ENCODE measurements around the gene CST9. TPM values are rescaled to one million over a fixed set of nuclear protein-coding genes. Genes with fewer than 3 reads are reported as not detected.

Gene CST9
- total and polyA plus RNA-seq, 12 donors, result not detected

DNA sequence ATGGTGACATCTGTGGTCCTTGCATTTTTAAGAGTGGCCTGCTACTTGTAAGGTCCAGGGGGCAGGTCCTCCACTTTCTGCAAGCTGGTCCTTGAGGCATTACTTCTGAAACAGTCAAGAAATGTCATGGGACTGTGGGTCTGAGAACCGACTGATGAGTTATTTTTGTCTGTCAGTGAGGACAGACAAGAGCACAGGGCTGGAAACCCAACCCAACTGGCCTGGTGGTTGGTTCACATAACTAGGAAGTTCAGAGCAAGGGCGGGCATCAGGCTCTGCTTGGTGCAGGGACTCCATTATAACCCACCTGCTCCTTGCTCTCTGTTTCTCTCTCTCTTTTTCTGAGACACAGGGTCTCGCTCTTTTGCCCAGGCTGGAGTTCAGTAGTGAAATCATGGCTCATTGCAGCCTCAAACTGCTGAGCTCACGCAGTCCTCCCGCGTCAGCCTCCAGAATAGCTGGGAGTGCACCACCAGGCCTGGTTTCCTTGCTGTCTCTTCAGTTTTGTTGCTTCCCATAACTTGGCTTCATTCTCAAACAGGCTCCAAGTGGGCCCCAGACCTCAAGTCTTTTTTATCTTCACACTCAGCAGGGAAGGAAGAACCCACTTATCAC is 22.8 kb upstream of the CST9 start:
- DNase-seq, result no peak
- H3K4me1 ChIP-seq (replicated peaks in 1 of 2), result peaks cover 0 to 3% of the 10 kb centered on the region in 2 donors
- no peaks in the 10 kb centered on the region for H3K27me3 ChIP-seq
- intact Hi-C loops (cut with DNase I), result no loop called here
- TF ChIP-seq CTCF (IDR thresholded peaks at IDR 0.05) (no peak), POLR2A (IDR thresholded peaks at IDR 0.05) (no peak)
- H3K4me3 ChIP-seq, result no peak overlapping the region
- H3K36me3 ChIP-seq (replicated peaks in 1 of 2), result peaks cover 0 to 13% of the 10 kb centered on the region in 2 donors
- no peak overlapping the region for H3K27ac ChIP-seq
- H3K9me3 ChIP-seq (replicated peaks in 1 of 3), result no peaks in the 10 kb centered on the region
- 85 to 90% (median 87%) methylated on average over 6 of the region's 6 CpGs for WGBS, 4 donors

- Histone ChIP-seq H3K36me3 (replicated peaks in 1 of 2) (peaks cover 0 to 3% of the 10 kb centered on the region in 2 donors), H3K4me3 (no peak overlapping the region), H3K9me3 (replicated peaks in 1 of 3) (no peaks in the 10 kb centered on the region), H3K27me3 (no peaks in the 10 kb centered on the region), H3K4me1 (replicated peaks in 1 of 2) (peaks cover 8% of the 10 kb centered on the region in 2 donors), H3K27ac (no peak overlapping the region)
- no peak for DNase-seq
- TF ChIP-seq POLR2A (IDR thresholded peaks at IDR 0.05), result no peak
- intact Hi-C loops (cut with DNase I), result no loop called here
- WGBS, 4 donors, result 66 to 85% (median 74%) methylated on average over 3 of the region's 3 CpGs
Observed at GRCh38 chr20:23627501-23627900, 21.8 kb upstream of the CST9 start.

DNA sequence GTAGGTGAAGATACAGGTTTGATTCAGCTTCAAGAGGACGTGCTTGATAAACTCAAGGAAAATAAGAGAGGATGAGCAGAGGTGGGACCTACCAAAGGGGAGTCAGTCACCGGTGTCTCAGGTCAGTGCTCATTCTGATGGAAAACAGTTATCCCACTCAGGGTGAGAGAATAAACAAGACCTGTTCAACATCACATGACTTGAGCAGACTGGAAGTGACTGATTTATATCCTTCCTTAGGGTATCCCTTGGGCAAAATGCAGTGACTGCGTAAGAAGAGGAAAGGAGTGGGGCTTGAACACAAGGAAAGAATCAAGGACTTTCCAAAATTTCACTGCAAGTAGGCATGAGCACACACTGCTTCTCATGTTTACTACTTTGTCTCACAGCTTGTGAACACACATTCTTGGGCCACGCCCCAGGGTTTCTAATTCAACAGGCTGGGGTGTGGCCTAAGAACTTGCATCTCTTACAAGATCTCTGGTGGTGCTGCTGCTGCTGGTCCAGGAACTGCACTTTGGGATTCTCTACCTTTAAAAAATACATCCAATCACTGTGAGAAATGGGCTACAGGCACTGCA is 20.4 kb upstream of the CST9 start:
- no peaks in the 10 kb centered on the region for H3K36me3 ChIP-seq (replicated peaks in 1 of 2)
- no peak for DNase-seq
- no peak overlapping the region for H3K4me3 ChIP-seq
- H3K27ac ChIP-seq, result no peak overlapping the region
- intact Hi-C loops (cut with DNase I), result no loop called here
- no peak for TF ChIP-seq CTCF (IDR thresholded peaks at IDR 0.05)
- no peak for TF ChIP-seq POLR2A (IDR thresholded peaks at IDR 0.05)
- no peaks in the 10 kb centered on the region for H3K27me3 ChIP-seq
- H3K4me1 ChIP-seq (replicated peaks in 1 of 2), result peaks cover 12 to 14% of the 10 kb centered on the region in 2 donors
- WGBS, 4 donors, result 51 to 66% (median 62%) methylated on average over 4 of the region's 4 CpGs
- H3K9me3 ChIP-seq (replicated peaks in 1 of 3), result no peaks in the 10 kb centered on the region

DNA sequence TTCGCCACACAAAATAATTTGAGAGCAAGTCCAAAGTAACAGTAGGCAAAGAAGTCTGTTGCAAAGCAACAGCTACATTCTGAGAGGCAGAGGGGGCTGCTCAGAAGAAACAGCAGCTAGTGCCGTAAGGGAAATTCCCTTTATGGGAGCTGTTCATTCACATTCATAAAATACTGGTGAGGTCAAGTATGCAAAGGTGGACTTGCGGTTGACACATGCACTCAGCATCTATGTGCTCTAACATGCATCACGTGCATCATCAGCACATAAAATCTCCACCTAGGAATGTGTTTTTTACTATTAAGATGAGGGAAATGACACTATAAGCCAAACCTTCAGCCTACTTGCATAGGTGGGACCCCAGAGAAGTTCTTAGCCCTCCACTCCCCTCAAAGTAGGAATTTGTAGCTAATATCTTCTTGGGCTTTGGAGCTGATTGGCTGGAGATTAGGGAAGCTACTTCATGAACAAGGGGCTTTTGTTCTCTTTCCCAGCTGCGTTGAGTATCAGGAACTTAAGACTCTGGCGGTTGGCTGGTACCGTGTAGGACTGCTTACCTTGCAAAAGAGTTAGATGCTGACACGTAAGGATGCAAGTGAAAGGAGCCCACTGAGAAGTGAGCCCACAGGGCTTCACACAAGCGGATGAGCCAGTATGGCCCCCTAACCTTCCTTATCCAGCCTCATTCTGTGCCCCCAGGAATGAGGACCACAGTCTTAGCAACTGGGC is 19.7 kb upstream of the CST9 start:
- Histone ChIP-seq H3K27me3 (no peaks in the 10 kb centered on the region), H3K4me3 (no peak overlapping the region), H3K36me3 (replicated peaks in 1 of 2) (no peaks in the 10 kb centered on the region), H3K27ac (no peak overlapping the region), H3K4me1 (replicated peaks in 1 of 2) (peaks cover 12 to 14% of the 10 kb centered on the region in 2 donors), H3K9me3 (replicated peaks in 1 of 3) (no peaks in the 10 kb centered on the region)
- intact Hi-C loops (cut with DNase I), result no loop called here
- no peak for DNase-seq
- TF ChIP-seq POLR2A (IDR thresholded peaks at IDR 0.05) (no peak), CTCF (IDR thresholded peaks at IDR 0.05) (no peak)
- WGBS, 4 donors, result 74 to 84% (median 78%) methylated on average over 7 to 9 of the region's 9 CpGs
